Measurements from ENCODE around the gene LUM. TPM values are rescaled to one million over a fixed set of nuclear protein-coding genes. Genes with fewer than 3 reads are reported as not detected.
"Not testable (repeated sequence)": the region's sequence is repeated elsewhere in the genome, so short reads cannot be mapped to it uniquely, and the experiment has no call there.

The LUM gene
- total RNA-seq, 1 donor from 2014 or later = 72.9 TPM

DNA sequence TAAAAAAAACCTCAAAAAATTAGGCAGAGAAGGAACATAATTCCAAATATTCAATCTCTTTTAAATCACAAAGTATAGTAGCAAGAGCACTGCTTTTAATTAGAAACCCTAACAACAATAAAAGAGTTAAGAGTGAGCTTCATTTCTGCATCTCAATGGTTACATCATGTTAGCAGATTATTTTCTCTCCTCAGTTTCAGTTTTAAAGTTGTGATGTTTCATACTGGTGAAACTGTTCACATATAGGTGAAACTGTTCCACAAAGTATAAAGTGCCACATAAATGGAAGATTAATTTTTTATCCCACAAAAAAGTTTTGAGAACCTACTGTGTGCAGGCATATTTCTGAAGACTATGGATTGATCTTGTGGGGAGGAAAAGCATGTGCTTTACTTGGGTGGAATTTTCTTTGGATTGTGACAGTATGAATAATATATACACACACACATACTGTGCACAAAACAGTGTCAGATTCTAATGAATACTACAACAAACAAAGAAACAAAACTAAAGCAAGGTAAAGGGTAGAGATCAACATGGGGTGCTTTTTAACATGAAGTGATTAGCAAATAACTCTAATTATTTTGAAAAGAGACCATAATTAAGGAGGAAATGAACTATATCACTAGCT lies 17.1 kb downstream of the LUM start:
- no peak for TF ChIP-seq POLR2AphosphoS5 (IDR thresholded peaks at IDR 0.05; ENCODE audit: insufficient read depth in 1 of 2, low read depth in 1 of 2)
- TF ChIP-seq, protein P1, sequence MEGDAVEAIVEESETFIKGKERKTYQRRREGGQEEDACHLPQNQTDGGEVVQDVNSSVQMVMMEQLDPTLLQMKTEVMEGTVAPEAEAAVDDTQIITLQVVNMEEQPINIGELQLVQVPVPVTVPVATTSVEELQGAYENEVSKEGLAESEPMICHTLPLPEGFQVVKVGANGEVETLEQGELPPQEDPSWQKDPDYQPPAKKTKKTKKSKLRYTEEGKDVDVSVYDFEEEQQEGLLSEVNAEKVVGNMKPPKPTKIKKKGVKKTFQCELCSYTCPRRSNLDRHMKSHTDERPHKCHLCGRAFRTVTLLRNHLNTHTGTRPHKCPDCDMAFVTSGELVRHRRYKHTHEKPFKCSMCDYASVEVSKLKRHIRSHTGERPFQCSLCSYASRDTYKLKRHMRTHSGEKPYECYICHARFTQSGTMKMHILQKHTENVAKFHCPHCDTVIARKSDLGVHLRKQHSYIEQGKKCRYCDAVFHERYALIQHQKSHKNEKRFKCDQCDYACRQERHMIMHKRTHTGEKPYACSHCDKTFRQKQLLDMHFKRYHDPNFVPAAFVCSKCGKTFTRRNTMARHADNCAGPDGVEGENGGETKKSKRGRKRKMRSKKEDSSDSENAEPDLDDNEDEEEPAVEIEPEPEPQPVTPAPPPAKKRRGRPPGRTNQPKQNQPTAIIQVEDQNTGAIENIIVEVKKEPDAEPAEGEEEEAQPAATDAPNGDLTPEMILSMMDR (IDR thresholded peaks at IDR 0.05) = no peak
- no peak for TF ChIP-seq POLR2A (IDR thresholded peaks at IDR 0.05)
- no peak overlapping the region for H3K4me3 ChIP-seq
- DNase-seq (ENCODE audit: extremely low spot score in 2 of 2) = no peak
- no peaks in the 10 kb centered on the region for H3K9me3 ChIP-seq
- H3K36me3 ChIP-seq = no peaks in the 10 kb centered on the region
- H3K4me1 ChIP-seq = no peaks in the 10 kb centered on the region
- H3K27me3 ChIP-seq = no peaks in the 10 kb centered on the region
- intact Hi-C loops (cut with DNase I) = no loop called here
- no peak overlapping the region for H3K27ac ChIP-seq

GRCh38 chr12:91093341-91093740 lies 18.0 kb downstream of the LUM start:
- Histone ChIP-seq H3K27me3 (no peaks in the 10 kb centered on the region), H3K4me1 (no peaks in the 10 kb centered on the region), H3K4me3 (no peak overlapping the region), H3K36me3 (no peaks in the 10 kb centered on the region), H3K9me3 (no peaks in the 10 kb centered on the region), H3K27ac (no peak overlapping the region)
- TF ChIP-seq POLR2AphosphoS5 (IDR thresholded peaks at IDR 0.05; ENCODE audit: insufficient read depth in 1 of 2, low read depth in 1 of 2) (no peak), POLR2A (IDR thresholded peaks at IDR 0.05) (no peak)
- TF ChIP-seq, protein P1 (IDR thresholded peaks at IDR 0.05) = no peak
- intact Hi-C loops (cut with DNase I) = no loop called here
- no peak for DNase-seq (ENCODE audit: extremely low spot score in 2 of 2)

DNA sequence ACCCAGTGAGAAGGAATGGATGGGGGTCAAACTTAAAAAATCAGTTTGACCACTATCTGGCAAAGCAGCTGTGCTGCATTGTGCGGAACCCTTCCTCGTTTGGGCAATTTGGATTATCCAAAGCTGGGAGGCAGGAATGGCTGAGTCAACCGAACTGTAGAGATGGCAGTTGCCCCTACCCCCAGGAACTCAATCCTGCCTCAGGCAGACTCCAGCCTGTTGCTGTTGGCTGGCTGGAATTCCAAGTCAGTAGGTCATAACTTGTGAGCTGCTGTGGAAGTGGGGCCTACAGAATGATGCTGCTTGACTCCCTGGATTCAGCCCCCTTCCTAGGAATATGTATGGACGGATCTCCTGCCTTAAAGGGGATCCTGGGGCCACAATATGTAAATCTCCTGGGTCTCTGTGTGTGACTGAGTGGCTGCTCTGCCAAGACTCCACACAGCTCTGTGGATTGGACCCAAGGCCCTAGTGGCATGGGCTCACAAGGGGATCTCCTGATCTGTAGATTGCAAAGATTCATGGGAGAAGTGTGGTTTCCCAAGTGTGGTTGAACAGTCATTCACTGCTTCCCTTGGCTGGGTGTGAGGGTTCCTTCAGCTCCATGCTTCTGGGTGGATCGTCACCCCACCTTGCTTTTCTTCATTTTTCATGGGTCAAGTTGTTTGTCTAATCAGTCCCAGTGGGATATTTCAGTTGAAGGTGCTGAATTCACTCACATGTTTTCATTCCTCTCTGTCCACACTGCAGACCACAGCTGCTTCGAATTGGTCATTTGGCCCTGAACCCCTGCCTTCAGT lies 19.2 kb downstream of the LUM start:
- H3K36me3 ChIP-seq = no peaks in the 10 kb centered on the region
- H3K27me3 ChIP-seq = no peaks in the 10 kb centered on the region
- no peaks in the 10 kb centered on the region for H3K4me1 ChIP-seq
- TF ChIP-seq POLR2A (IDR thresholded peaks at IDR 0.05) (no peak), POLR2AphosphoS5 (IDR thresholded peaks at IDR 0.05; ENCODE audit: insufficient read depth in 1 of 2, low read depth in 1 of 2) (no peak)
- TF ChIP-seq, protein P1 (IDR thresholded peaks at IDR 0.05) = no peak
- H3K27ac ChIP-seq = no peak overlapping the region
- intact Hi-C loops (cut with DNase I) = no loop called here
- no peak for DNase-seq (ENCODE audit: extremely low spot score in 2 of 2)
- no peak overlapping the region for H3K4me3 ChIP-seq
- H3K9me3 ChIP-seq = no peaks in the 10 kb centered on the region

DNA sequence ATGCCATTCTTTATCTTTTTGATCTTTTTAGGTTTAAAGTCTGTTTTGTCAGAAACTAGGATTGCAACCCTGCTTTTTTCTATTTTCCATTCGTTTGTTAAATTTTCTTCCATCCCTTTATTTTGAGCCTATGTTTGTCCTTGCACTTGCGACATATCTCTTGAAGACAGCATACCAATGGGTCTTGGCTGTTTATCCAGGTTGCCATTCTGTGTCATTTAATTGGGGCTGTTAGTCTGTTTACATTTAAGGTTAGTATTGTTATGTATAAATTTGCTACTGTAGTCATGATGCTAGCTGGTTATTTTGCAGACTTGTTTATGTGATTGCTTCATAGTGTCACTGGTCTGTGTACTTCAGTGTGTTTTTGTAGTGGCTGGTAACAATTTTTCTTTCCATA lies 21.3 kb downstream of the LUM start:
- H3K9me3 ChIP-seq; H3K27me3 ChIP-seq; H3K36me3 ChIP-seq; intact Hi-C loops (cut with DNase I); H3K4me3 ChIP-seq; DNase-seq (ENCODE audit: extremely low spot score in 2 of 2); H3K27ac ChIP-seq; H3K4me1 ChIP-seq: not testable (repeated sequence)

DNA sequence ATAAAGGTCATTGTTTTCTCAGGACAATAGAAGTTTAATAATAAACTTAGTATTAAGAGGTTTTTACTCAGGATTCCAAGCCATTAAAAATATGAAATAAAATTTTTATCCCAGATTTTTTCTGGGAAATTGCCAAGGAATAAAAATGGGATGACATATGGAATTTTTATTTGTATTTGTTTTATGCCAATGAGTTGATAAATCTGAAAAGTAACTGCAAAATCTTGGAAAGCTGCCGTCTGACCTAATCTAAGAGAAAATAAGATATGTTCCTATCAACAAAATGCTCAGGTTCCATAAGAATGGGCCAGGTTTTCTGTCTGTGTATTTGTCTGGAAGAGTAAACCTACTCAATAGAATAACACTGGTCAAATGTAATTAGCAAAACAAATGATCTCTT lies 31.3 kb downstream of the LUM start:
- no peak for DNase-seq (ENCODE audit: extremely low spot score in 2 of 2)
- no peaks in the 10 kb centered on the region for H3K36me3 ChIP-seq
- no peaks in the 10 kb centered on the region for H3K27me3 ChIP-seq
- no peaks in the 10 kb centered on the region for H3K9me3 ChIP-seq
- H3K27ac ChIP-seq = no peak overlapping the region
- intact Hi-C loops (cut with DNase I) = no loop called here
- H3K4me3 ChIP-seq = no peak overlapping the region
- no peak for TF ChIP-seq POLR2AphosphoS5 (IDR thresholded peaks at IDR 0.05; ENCODE audit: insufficient read depth in 1 of 2, low read depth in 1 of 2)
- TF ChIP-seq POLR2A (IDR thresholded peaks at IDR 0.05) = no peak
- TF ChIP-seq, protein P1 (IDR thresholded peaks at IDR 0.05) = no peak
- H3K4me1 ChIP-seq = no peaks in the 10 kb centered on the region

Measured in vagina (tissue), 2 donors.